H9 (cell line): ENCODE data around the gene CD9. TPM values are rescaled to one million over a fixed set of nuclear protein-coding genes. Genes with fewer than 3 reads are reported as not detected.

Experiments used
- DNase-seq: peaks from one replicate; pipeline ENCODE4 v3.0.0-alpha.2; 2017
- H2AFZ ChIP-seq: one replicate; pipeline ENCODE4 v1.6.1; 2013; ENCODE audit warnings: mild to moderate bottlenecking, low read length, control low read depth, moderate library complexity
- H2AK5ac ChIP-seq: 2 replicates; pipeline ENCODE4 v1.6.1; 2013; ENCODE audit warnings: low read length, control low read depth, mixed read lengths; ENCODE audit not compliant: insufficient read length
- H2BK120ac ChIP-seq: one replicate; pipeline ENCODE4 v1.6.1; 2013; ENCODE audit warnings: low read depth, mild to moderate bottlenecking, low read length, control low read depth, inconsistent platforms; ENCODE audit not compliant: poor library complexity, severe bottlenecking
- H2BK12ac ChIP-seq: 2 replicates; pipeline ENCODE4 v1.6.1; 2013; ENCODE audit warnings: low read length, control low read depth, mixed read lengths, low read depth; ENCODE audit not compliant: insufficient read length
- H2BK15ac ChIP-seq: 2 replicates; pipeline ENCODE4 v1.6.1; 2013; ENCODE audit warnings: low read depth, low read length, control low read depth
- H2BK20ac ChIP-seq: one replicate; pipeline ENCODE4 v1.6.1; 2013; ENCODE audit warnings: low read depth, mild to moderate bottlenecking, low read length, control low read depth, inconsistent platforms; ENCODE audit not compliant: poor library complexity, severe bottlenecking
- H2BK5ac ChIP-seq: 2 replicates; pipeline ENCODE4 v1.6.1; 2013; ENCODE audit warnings: low read length, control low read depth, mixed read lengths; ENCODE audit not compliant: insufficient read length
- H3K14ac ChIP-seq: 2 replicates; pipeline ENCODE4 v1.6.1; 2013; ENCODE audit warnings: low read length, control low read depth; ENCODE audit not compliant: insufficient read depth
- H3K18ac ChIP-seq: 2 replicates; pipeline ENCODE4 v1.6.1; 2013; ENCODE audit warnings: low read depth, mild to moderate bottlenecking, mixed read lengths, low read length, control low read depth; ENCODE audit not compliant: insufficient read length
- H3K23ac ChIP-seq: 2 replicates; pipeline ENCODE4 v1.6.1; 2013; ENCODE audit warnings: low read length, control low read depth, mixed read lengths, low read depth; ENCODE audit not compliant: insufficient read length
- H3K23me2 ChIP-seq: 2 replicates; pipeline ENCODE4 v1.6.1; 2013; ENCODE audit warnings: low read depth, mild to moderate bottlenecking, mixed read lengths, low read length, control low read depth; ENCODE audit not compliant: insufficient read length, poor library complexity, severe bottlenecking
- H3K27ac ChIP-seq: 2 replicates; pipeline ENCODE4 v1.5.1; 2013; ENCODE audit warnings: low read length, control low read depth, mixed read lengths, low read depth; ENCODE audit not compliant: insufficient read length
- H3K27me3 ChIP-seq: 2 replicates; pipeline ENCODE4 v1.6.1; 2013; ENCODE audit warnings: low read length, control low read depth, inconsistent platforms; ENCODE audit not compliant: insufficient read depth
- H3K4ac ChIP-seq: 2 replicates; pipeline ENCODE4 v1.6.1; 2013; ENCODE audit warnings: low read depth, mild to moderate bottlenecking, control low read depth, inconsistent platforms, low read length, moderate library complexity
- H3K4me1 ChIP-seq: 2 replicates; pipeline ENCODE4 v1.6.1; 2013; ENCODE audit warnings: low read length, control low read depth, inconsistent platforms; ENCODE audit not compliant: insufficient read depth
- H3K4me2 ChIP-seq: 2 replicates; pipeline ENCODE4 v1.6.1; 2013; ENCODE audit warnings: low read length, control low read depth, mixed read lengths; ENCODE audit not compliant: insufficient read length, insufficient read depth
- H3K56ac ChIP-seq: 2 replicates; pipeline ENCODE4 v1.6.1; 2013; ENCODE audit warnings: low read depth, mild to moderate bottlenecking, mixed read lengths, low read length, control low read depth; ENCODE audit not compliant: insufficient read length
- H3K79me1 ChIP-seq: 2 replicates; pipeline ENCODE4 v1.6.1; 2013; ENCODE audit warnings: low read depth, mild to moderate bottlenecking, moderate library complexity, low read length, control low read depth, inconsistent platforms; ENCODE audit not compliant: insufficient read depth, poor library complexity, severe bottlenecking
- H3K79me2 ChIP-seq: 2 replicates; pipeline ENCODE4 v1.6.1; 2013; ENCODE audit warnings: low read length, control low read depth, inconsistent platforms; ENCODE audit not compliant: insufficient read depth
- H3K9ac ChIP-seq: 2 replicates; pipeline ENCODE4 v1.6.1; 2013; ENCODE audit warnings: low read length, control low read depth, mixed read lengths; ENCODE audit not compliant: insufficient read length; ENCODE audit errors: extremely low read depth
- H3K9me3 ChIP-seq: one replicate; pipeline ENCODE4 v1.6.1; 2013; ENCODE audit warnings: low read depth, low read length, inconsistent platforms; ENCODE audit not compliant: control insufficient read depth
- H3T11ph ChIP-seq: one replicate; pipeline ENCODE4 v1.6.1; 2013; ENCODE audit warnings: mild to moderate bottlenecking, low read length, control low read depth, inconsistent platforms
- H4K20me1 ChIP-seq: one replicate; pipeline ENCODE4 v1.6.1; 2013; ENCODE audit not compliant: control insufficient read depth, insufficient read length, insufficient read depth
- H4K5ac ChIP-seq: 2 replicates; pipeline ENCODE4 v1.6.1; 2013; ENCODE audit warnings: low read depth, mild to moderate bottlenecking, mixed read lengths, low read length, control low read depth; ENCODE audit not compliant: insufficient read length
- H4K8ac ChIP-seq: replicated peaks from 2 replicates; pipeline ENCODE4 v1.6.1; 2013; ENCODE audit warnings: low read length, control low read depth, mixed read lengths, low read depth; ENCODE audit not compliant: insufficient read length
- H4K91ac ChIP-seq: 2 replicates; pipeline ENCODE4 v1.6.1; 2013; ENCODE audit warnings: low read depth, mild to moderate bottlenecking, moderate library complexity, mixed read lengths, low read length, control low read depth; ENCODE audit not compliant: insufficient read length
- H3K27ac Mint-ChIP-seq, 3 experiments: 2 replicates in 2 of 3; 3 replicates in 1 of 3; pipeline ENCODE4 v1.8.0; 2020 to 2021; ENCODE audit warnings: mixed read lengths in 3 of 3, mild to moderate bottlenecking in 1 of 3, moderate library complexity in 1 of 3
- H3K27me3 Mint-ChIP-seq: 2 replicates; pipeline ENCODE4 v1.8.0; 2021; ENCODE audit warnings: low read depth, mild to moderate bottlenecking, moderate library complexity, mixed read lengths
- H3K36me3 Mint-ChIP-seq, 3 experiments: 2 replicates in 2 of 3; 3 replicates in 1 of 3; pipeline ENCODE4 v1.8.0; 2020 to 2021; ENCODE audit warnings: low read depth in 3 of 3, mixed read lengths in 3 of 3; ENCODE audit not compliant: insufficient read depth in 1 of 3
- H3K4me1 Mint-ChIP-seq, 2 experiments: 2 replicates each; pipeline ENCODE4 v1.8.0; 2020; ENCODE audit warnings: mixed read lengths in 2 of 2
- H3K4me3 Mint-ChIP-seq, 2 experiments: 2 replicates in 1 of 2; 3 replicates in 1 of 2; pipeline ENCODE4 v1.8.0; 2020 to 2021; ENCODE audit warnings: mild to moderate bottlenecking in 2 of 2, mixed read lengths in 2 of 2, moderate library complexity in 1 of 2
- H3K9me3 Mint-ChIP-seq, 2 experiments: 2 replicates in 1 of 2; 3 replicates in 1 of 2; pipeline ENCODE4 v1.8.0; 2020; ENCODE audit warnings: mild to moderate bottlenecking in 2 of 2, mixed read lengths in 2 of 2, moderate library complexity in 1 of 2
- CTCF ChIP-seq: fragments of 200-600 bp; sonication (generic); conservative IDR thresholded peaks from 3 replicates; pipeline ENCODE4 v1.8.0; 2021; ENCODE audit warnings: antibody characterized with exemption, mild to moderate bottlenecking
- WGBS: extraction: QIAGEN DNeasy Blood & Tissue Kit; methylation state at CpG from one replicate; pipeline ENCODE4 v1.1.7; 2013; ENCODE audit warnings: missing lambda C conversion rate, low lambda C conversion rate, mixed read lengths; ENCODE audit not compliant: insufficient read length; ENCODE audit errors: extremely low coverage; 5-methylcytosine and 5-hydroxymethylcytosine counted together
- total RNA-seq: library from RNA; stranded (reverse); gene quantifications from 2 replicates; pipeline ENCODE4 v1.2.1, GENCODE V29; 2021

The CD9 gene
- total RNA-seq, 1 experiment from 2014 or later, result 132 TPM

GRCh38 chr12:6215932-6216494 is 15.8 kb downstream of the CD9 start:
- H3K23ac ChIP-seq, result no peak overlapping the region
- H4K8ac ChIP-seq, result no peak overlapping the region
- H4K5ac ChIP-seq, result no peak overlapping the region
- H3K18ac ChIP-seq, result peak overlapping the region; percentile 66
- peak overlapping the region; percentile 75 for H2BK120ac ChIP-seq
- H3K56ac ChIP-seq, result no peak overlapping the region
- no CpG with 5 or more reads among the region's 5 CpGs for WGBS
- H3K4me2 ChIP-seq, result peak overlapping the region; percentile 73
- H3K27me3 ChIP-seq, result no peaks in the 10 kb centered on the region
- peak overlapping the region; percentile 39 to 71; a peak in 3 of 5 replicates for H3K4me3 Mint-ChIP-seq
- H3K9me3 ChIP-seq, result no peaks in the 10 kb centered on the region
- peak overlapping the region; percentile 53 for H3K14ac ChIP-seq
- H2BK15ac ChIP-seq, result no peak overlapping the region
- peaks cover 71 to 87% of the 10 kb centered on the region in 2 experiments for H3K4me1 Mint-ChIP-seq
- no peaks in the 10 kb centered on the region for H4K20me1 ChIP-seq
- peaks cover 7 to 43% (median 24%) of the 10 kb centered on the region in 3 experiments; a peak in 6 of 7 replicates for H3K36me3 Mint-ChIP-seq
- H3K4ac ChIP-seq, result peak overlapping the region; percentile 78
- H2BK20ac ChIP-seq, result no peak overlapping the region
- peaks cover 3% of the 10 kb centered on the region for H3K79me1 ChIP-seq
- H2BK12ac ChIP-seq, result peak overlapping the region; percentile 36
- no peak overlapping the region for H3K9ac ChIP-seq
- H3K79me2 ChIP-seq, result peaks cover 15% of the 10 kb centered on the region
- no peaks in the 10 kb centered on the region; the same call in 1 of the 2 replicates for H3K27me3 Mint-ChIP-seq
- no peaks in the 10 kb centered on the region for H3K9me3 Mint-ChIP-seq
- TF ChIP-seq CTCF, result no peak
- peak overlapping the region; percentile 98 to 100 (median 98) for H3K27ac Mint-ChIP-seq
- H2BK5ac ChIP-seq, result peak overlapping the region; percentile 31
- H3T11ph ChIP-seq, result no peak overlapping the region
- H2AK5ac ChIP-seq, result no peak overlapping the region
- peak; percentile 80 for DNase-seq
- H3K23me2 ChIP-seq, result no peaks in the 10 kb centered on the region
- peaks cover 43% of the 10 kb centered on the region; the same call in 1 of the 2 replicates for H3K4me1 ChIP-seq
- peak overlapping the region; percentile 24 for H4K91ac ChIP-seq
- H2AFZ ChIP-seq, result no peak overlapping the region
- H3K27ac ChIP-seq, result peak overlapping the region; percentile 97
